HepG2 (cell line): ENCODE data around the gene PCNP. TPM values are rescaled to one million over a fixed set of nuclear protein-coding genes. Genes with fewer than 3 reads are reported as not detected.
A peak's percentile ranks its signal among the peaks of the same experiment; 100 is the strongest.

Source experiments
- EHMT2 ChIP-seq: fragments of 200-600 bp; sonication (generic); IDR thresholded peaks from 2 replicates; pipeline ENCODE4 v1.7.0; 2017; ENCODE audit warnings: antibody characterized with exemption, low read depth, low read length, borderline replicate concordance
- ELF3 ChIP-seq: IDR thresholded peaks from 2 replicates; pipeline ENCODE4 v1.6.1; 2016; ENCODE audit warnings: missing genetic modification reagents, missing compliant biosample characterization
- GTF2F1 ChIP-seq: fragments of 150-350 bp; IDR thresholded peaks from 2 replicates; pipeline ENCODE4 v1.6.1; 2014; ENCODE audit warnings: low read length
- IRX3 ChIP-seq: sonication (generic); formaldehyde crosslinking; IDR thresholded peaks from 2 replicates; pipeline ENCODE4 v1.8.1; 2023; ENCODE audit warnings: mild to moderate bottlenecking, low read depth, missing genetic modification reagents, borderline replicate concordance
- KLF12 ChIP-seq: sonication (generic); formaldehyde crosslinking; IDR thresholded peaks from 2 replicates; pipeline ENCODE4 v1.4.0; 2020; ENCODE audit warnings: missing genetic modification reagents, borderline replicate concordance
- KMT2A ChIP-seq: sonication (generic); formaldehyde crosslinking; IDR thresholded peaks from 2 replicates; pipeline ENCODE4 v1.4.0; 2020; ENCODE audit warnings: missing genetic modification reagents
- RBAK ChIP-seq: sonication (generic); formaldehyde crosslinking; IDR thresholded peaks from 2 replicates; pipeline ENCODE4 v1.5.1; 2020; ENCODE audit warnings: mild to moderate bottlenecking, missing genetic modification reagents
- SP1 ChIP-seq, 2 experiments: fragments of 450-650 bp in 1 of 2; sonication (generic) in 1 of 2; formaldehyde crosslinking in 1 of 2; IDR thresholded peaks; 2 replicates each; pipeline versions ENCODE4 v1.4.0 to v1.6.1; 2016 to 2020; ENCODE audit warnings: missing genetic modification reagents in 1 of 2
- SRSF4 ChIP-seq: fragments of 200-400 bp; formaldehyde crosslinking; IDR thresholded peaks from one replicate; pipeline ENCODE4 v1.6.1; 2018; ENCODE audit warnings: mild to moderate bottlenecking, low read depth, low read length, moderate library complexity; ENCODE audit not compliant: poor library complexity, severe bottlenecking
- STAG1 ChIP-seq: sonication (generic); formaldehyde crosslinking; IDR thresholded peaks from 2 replicates; pipeline ENCODE4 v1.4.0; 2020; ENCODE audit warnings: missing genetic modification reagents
- YEATS2 ChIP-seq: sonication (generic); formaldehyde crosslinking; IDR thresholded peaks from 2 replicates; pipeline ENCODE4 v1.4.0; 2020; ENCODE audit warnings: missing genetic modification reagents, borderline replicate concordance
- ZBTB7A ChIP-seq: sonication (generic); formaldehyde crosslinking; IDR thresholded peaks from 2 replicates; pipeline ENCODE4 v1.8.0; 2022; ENCODE audit warnings: mild to moderate bottlenecking, missing genetic modification reagents
- ZFYVE20 ChIP-seq: sonication (generic); formaldehyde crosslinking; IDR thresholded peaks from 2 replicates; pipeline ENCODE4 v1.8.0; 2023; ENCODE audit warnings: low read depth, mild to moderate bottlenecking, moderate library complexity, missing genetic modification reagents, borderline replicate concordance
- ZNF430 ChIP-seq: sonication (generic); formaldehyde crosslinking; IDR thresholded peaks from 2 replicates; pipeline ENCODE4 v1.9.0; 2021; ENCODE audit warnings: mild to moderate bottlenecking, missing genetic modification reagents
- ZNF569 ChIP-seq: sonication (generic); formaldehyde crosslinking; IDR thresholded peaks from 2 replicates; pipeline ENCODE4 v1.5.0; 2020; ENCODE audit warnings: mild to moderate bottlenecking, missing genetic modification reagents, moderate library complexity, borderline replicate concordance
- ZNF589 ChIP-seq: sonication (generic); formaldehyde crosslinking; conservative IDR thresholded peaks from 2 replicates; pipeline ENCODE4 v1.8.0; 2022; ENCODE audit warnings: mild to moderate bottlenecking, moderate library complexity, missing genetic modification reagents
- ZNF629 ChIP-seq: sonication (generic); formaldehyde crosslinking; conservative IDR thresholded peaks from 2 replicates; pipeline ENCODE4 v1.5.0; 2020; ENCODE audit warnings: missing genetic modification reagents
- ZNF768 ChIP-seq: sonication (generic); formaldehyde crosslinking; IDR thresholded peaks from 2 replicates; pipeline ENCODE4 v1.4.0; 2020; ENCODE audit warnings: missing genetic modification reagents
- ZNF772 ChIP-seq: sonication (generic); formaldehyde crosslinking; IDR thresholded peaks from 2 replicates; pipeline ENCODE4 v1.5.0; 2020; ENCODE audit warnings: mild to moderate bottlenecking, missing genetic modification reagents
- polyA plus RNA-seq, 8 experiments: library from polyadenylated mRNA; depleted of rRNA in 3 of 8; stranded (reverse) in 7 of 8; unstranded in 1 of 8; fragments of >200 nt; fragmentation: Illumina TruSeq in 4 of 8; extraction: Trizol in 4 of 8; gene quantifications; 2 replicates each; pipeline versions ENCODE4 v1.2.1 to v1.2.3, GENCODE V29; 2011 to 2016; ENCODE audit warnings: low read depth in 4 of 8, missing spikeins in 1 of 8, mixed read lengths in 1 of 8; ENCODE audit not compliant: insufficient read depth in 1 of 8
- total RNA-seq, 5 experiments: library from RNA; depleted of rRNA; stranded (reverse); fragments of >200 nt; fragmentation: Illumina TruSeq; extraction: Trizol; gene quantifications; 2 replicates each; pipeline ENCODE4 v1.2.3, GENCODE V29; 2016; ENCODE audit warnings: low read depth in 1 of 5
- TF ChIP-seq, protein P1 (sequence below): sonication (generic); formaldehyde crosslinking; IDR thresholded peaks from 2 replicates; pipeline ENCODE4 v1.4.0; 2020; ENCODE audit warnings: mild to moderate bottlenecking, missing genetic modification reagents
- TF ChIP-seq, protein P2 (sequence below): IDR thresholded peaks from 2 replicates; pipeline ENCODE4 v1.6.1; 2016; ENCODE audit warnings: missing compliant biosample characterization, missing genetic modification reagents, borderline replicate concordance

Gene PCNP
- total and polyA plus RNA-seq, 2 of the 13 experiments (the other 11 are each of a cell fraction or from before 2014, with no cell fraction given) = 44.1 to 78.2 TPM

DNA sequence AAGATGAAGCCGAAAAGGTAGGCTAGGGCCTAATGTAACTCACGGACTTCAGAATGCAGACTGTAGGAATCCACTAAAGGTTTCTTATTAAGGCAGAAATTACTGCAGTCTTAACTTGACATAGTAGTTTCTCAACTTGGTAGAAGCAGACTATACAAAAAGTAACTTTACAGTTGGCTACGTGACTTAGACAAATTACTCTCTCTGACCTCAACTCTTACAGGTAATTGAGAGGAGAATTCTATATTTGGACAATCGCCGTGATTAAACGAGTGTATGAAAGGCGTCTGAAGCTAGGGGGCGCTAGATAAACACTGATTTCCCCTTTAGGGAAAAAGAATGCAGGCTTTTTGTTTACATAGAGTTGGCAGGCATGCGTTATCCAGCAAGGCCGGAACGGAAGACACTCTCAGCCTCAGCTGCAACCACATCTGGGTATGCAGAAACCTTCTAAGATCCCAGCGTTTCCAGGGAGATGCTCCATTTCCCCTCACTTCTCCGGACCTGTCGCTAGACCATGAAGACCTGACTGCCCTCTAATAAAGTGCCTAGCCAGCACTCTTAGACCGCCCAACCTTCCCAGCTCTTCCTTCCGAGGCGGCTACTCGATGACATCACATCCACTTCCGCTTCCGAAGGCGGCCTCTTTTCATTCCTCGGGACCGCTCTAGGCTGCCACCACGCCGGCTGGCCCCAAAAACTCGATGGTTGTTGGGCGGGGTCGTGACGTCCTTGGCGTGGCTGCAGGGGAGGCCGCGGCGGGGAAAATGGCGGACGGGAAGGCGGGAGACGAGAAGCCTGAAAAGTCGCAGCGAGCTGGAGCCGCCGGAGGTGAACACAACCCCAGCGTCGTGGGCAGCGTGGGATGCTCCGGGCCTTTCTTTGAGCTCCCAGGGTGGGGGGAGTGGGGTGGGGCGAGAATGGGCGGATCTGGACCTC, at the start of gene PCNP (continued):
- peak; percentile 59 for TF ChIP-seq STAG1 (CRISPR knock-in tag)
- no peak for TF ChIP-seq ZNF629
- peak; percentile 91 for TF ChIP-seq ZNF772
- TF ChIP-seq ZBTB7A (CRISPR knock-in tag) = peak; percentile 43; the same call in 1 of the 2 replicates
- no peak for TF ChIP-seq ZFYVE20 (CRISPR knock-in tag)
- peak; percentile 96 for TF ChIP-seq KLF12
- TF ChIP-seq GTF2F1 = no peak
- no peak; the same call in 1 of the 2 replicates for TF ChIP-seq ELF3
- peak; percentile 72; the same call in 1 of the 2 replicates for TF ChIP-seq KMT2A
- TF ChIP-seq SP1 (IDR thresholded peaks at IDR 0.05) = no peak
- peak; percentile 70; the same call in 1 of the 2 replicates for TF ChIP-seq SP1 (CRISPR knock-in tag; IDR thresholded peaks at IDR 0.05)
- TF ChIP-seq, protein P1, sequence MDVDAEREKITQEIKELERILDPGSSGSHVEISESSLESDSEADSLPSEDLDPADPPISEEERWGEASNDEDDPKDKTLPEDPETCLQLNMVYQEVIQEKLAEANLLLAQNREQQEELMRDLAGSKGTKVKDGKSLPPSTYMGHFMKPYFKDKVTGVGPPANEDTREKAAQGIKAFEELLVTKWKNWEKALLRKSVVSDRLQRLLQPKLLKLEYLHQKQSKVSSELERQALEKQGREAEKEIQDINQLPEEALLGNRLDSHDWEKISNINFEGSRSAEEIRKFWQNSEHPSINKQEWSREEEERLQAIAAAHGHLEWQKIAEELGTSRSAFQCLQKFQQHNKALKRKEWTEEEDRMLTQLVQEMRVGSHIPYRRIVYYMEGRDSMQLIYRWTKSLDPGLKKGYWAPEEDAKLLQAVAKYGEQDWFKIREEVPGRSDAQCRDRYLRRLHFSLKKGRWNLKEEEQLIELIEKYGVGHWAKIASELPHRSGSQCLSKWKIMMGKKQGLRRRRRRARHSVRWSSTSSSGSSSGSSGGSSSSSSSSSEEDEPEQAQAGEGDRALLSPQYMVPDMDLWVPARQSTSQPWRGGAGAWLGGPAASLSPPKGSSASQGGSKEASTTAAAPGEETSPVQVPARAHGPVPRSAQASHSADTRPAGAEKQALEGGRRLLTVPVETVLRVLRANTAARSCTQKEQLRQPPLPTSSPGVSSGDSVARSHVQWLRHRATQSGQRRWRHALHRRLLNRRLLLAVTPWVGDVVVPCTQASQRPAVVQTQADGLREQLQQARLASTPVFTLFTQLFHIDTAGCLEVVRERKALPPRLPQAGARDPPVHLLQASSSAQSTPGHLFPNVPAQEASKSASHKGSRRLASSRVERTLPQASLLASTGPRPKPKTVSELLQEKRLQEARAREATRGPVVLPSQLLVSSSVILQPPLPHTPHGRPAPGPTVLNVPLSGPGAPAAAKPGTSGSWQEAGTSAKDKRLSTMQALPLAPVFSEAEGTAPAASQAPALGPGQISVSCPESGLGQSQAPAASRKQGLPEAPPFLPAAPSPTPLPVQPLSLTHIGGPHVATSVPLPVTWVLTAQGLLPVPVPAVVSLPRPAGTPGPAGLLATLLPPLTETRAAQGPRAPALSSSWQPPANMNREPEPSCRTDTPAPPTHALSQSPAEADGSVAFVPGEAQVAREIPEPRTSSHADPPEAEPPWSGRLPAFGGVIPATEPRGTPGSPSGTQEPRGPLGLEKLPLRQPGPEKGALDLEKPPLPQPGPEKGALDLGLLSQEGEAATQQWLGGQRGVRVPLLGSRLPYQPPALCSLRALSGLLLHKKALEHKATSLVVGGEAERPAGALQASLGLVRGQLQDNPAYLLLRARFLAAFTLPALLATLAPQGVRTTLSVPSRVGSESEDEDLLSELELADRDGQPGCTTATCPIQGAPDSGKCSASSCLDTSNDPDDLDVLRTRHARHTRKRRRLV (CRISPR knock-in tag) = peak; percentile 94
- no peak; the same call in 1 of the 2 replicates for TF ChIP-seq ZNF589 (CRISPR knock-in tag)
- peak; percentile 70; the same call in 1 of the 2 replicates for TF ChIP-seq IRX3
- TF ChIP-seq RBAK (CRISPR knock-in tag) = no peak
- peak; percentile 96 for TF ChIP-seq YEATS2
- TF ChIP-seq ZNF430 (CRISPR knock-in tag) = peak; percentile 78; the same call in 1 of the 2 replicates
- TF ChIP-seq EHMT2 = peak; percentile 83; the same call in 1 of the 2 replicates
- no peak for TF ChIP-seq SRSF4
- TF ChIP-seq, protein P2, sequence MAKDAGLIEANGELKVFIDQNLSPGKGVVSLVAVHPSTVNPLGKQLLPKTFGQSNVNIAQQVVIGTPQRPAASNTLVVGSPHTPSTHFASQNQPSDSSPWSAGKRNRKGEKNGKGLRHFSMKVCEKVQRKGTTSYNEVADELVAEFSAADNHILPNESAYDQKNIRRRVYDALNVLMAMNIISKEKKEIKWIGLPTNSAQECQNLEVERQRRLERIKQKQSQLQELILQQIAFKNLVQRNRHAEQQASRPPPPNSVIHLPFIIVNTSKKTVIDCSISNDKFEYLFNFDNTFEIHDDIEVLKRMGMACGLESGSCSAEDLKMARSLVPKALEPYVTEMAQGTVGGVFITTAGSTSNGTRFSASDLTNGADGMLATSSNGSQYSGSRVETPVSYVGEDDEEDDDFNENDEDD (CRISPR knock-in tag) = peak; percentile 75; the same call in 1 of the 2 replicates
- 0 out of 2 replicates have a peak, but pooled peaks have one; percentile 62 for TF ChIP-seq ZNF569
- TF ChIP-seq ZNF768 (CRISPR knock-in tag) = no peak
